IPS-20b (cell line): ENCODE data around the gene ITGB7.

Experiments used
- H3K27ac ChIP-seq: one replicate; pipeline ENCODE4 v1.5.1; 2013; ENCODE audit warnings: low read length
- H3K27me3 ChIP-seq: 2 replicates; pipeline ENCODE4 v1.6.1; 2013; ENCODE audit warnings: mild to moderate bottlenecking, low read length, inconsistent platforms; ENCODE audit not compliant: insufficient read depth
- H3K36me3 ChIP-seq: 2 replicates; pipeline ENCODE4 v1.6.1; 2013; ENCODE audit warnings: low read depth, mild to moderate bottlenecking, inconsistent platforms, low read length, moderate library complexity; ENCODE audit not compliant: insufficient read depth
- H3K4me1 ChIP-seq: 2 replicates; pipeline ENCODE4 v1.6.1; 2013; ENCODE audit warnings: mild to moderate bottlenecking, control low read depth, inconsistent platforms, low read length, moderate library complexity; ENCODE audit not compliant: insufficient read depth
- H3K4me3 ChIP-seq: 2 replicates; pipeline ENCODE4 v1.5.1; 2013; ENCODE audit warnings: mild to moderate bottlenecking, low read length, inconsistent platforms
- H3K9ac ChIP-seq: 2 replicates; pipeline ENCODE4 v1.6.1; 2013; ENCODE audit warnings: low read depth, mild to moderate bottlenecking, inconsistent platforms, low read length, moderate library complexity
- H3K9me3 ChIP-seq: 2 replicates; pipeline ENCODE4 v1.6.1; 2013; ENCODE audit warnings: mild to moderate bottlenecking, low read depth, low read length, inconsistent platforms; ENCODE audit not compliant: insufficient read depth

Gene ITGB7

GRCh38 chr12:53191885-53192530 is 15.0 kb downstream of the ITGB7 start:
- Histone ChIP-seq H3K27ac (no peak overlapping the region), H3K4me3 (no peak overlapping the region), H3K4me1 (peaks cover 6% of the 10 kb centered on the region; the same call in 1 of the 2 replicates), H3K36me3 (peaks cover 14% of the 10 kb centered on the region), H3K9ac (no peak overlapping the region), H3K9me3 (no peaks in the 10 kb centered on the region), H3K27me3 (peaks cover 42% of the 10 kb centered on the region)

- Histone ChIP-seq H3K27me3 (peaks cover 34% of the 10 kb centered on the region), H3K4me3 (no peak overlapping the region), H3K27ac (no peak overlapping the region), H3K9ac (no peak overlapping the region), H3K4me1 (peaks cover 6% of the 10 kb centered on the region; the same call in 1 of the 2 replicates), H3K9me3 (no peaks in the 10 kb centered on the region), H3K36me3 (peaks cover 21% of the 10 kb centered on the region)
These were observed 15.8 kb downstream of the ITGB7 start for GRCh38 chr12:53191096-53191884.

GRCh38 chr12:53190108-53190729 is 16.8 kb downstream of the ITGB7 start:
- no peak overlapping the region for H3K4me3 ChIP-seq
- no peak overlapping the region for H3K27ac ChIP-seq
- H3K9ac ChIP-seq = no peak overlapping the region
- peaks cover 32% of the 10 kb centered on the region for H3K36me3 ChIP-seq
- peaks cover 6% of the 10 kb centered on the region; the same call in 1 of the 2 replicates for H3K4me1 ChIP-seq
- no peaks in the 10 kb centered on the region for H3K9me3 ChIP-seq
- H3K27me3 ChIP-seq = peaks cover 24% of the 10 kb centered on the region

GRCh38 chr12:53187145-53187899 is 19.7 kb downstream of the ITGB7 start:
- no peak overlapping the region for H3K9ac ChIP-seq
- H3K36me3 ChIP-seq = peaks cover 58% of the 10 kb centered on the region
- no peaks in the 10 kb centered on the region for H3K27me3 ChIP-seq
- no peak overlapping the region for H3K27ac ChIP-seq
- H3K4me1 ChIP-seq = peaks cover 6% of the 10 kb centered on the region; the same call in 1 of the 2 replicates
- no peak overlapping the region for H3K4me3 ChIP-seq
- no peaks in the 10 kb centered on the region for H3K9me3 ChIP-seq

- H3K36me3 ChIP-seq = peaks cover 63% of the 10 kb centered on the region
- no peaks in the 10 kb centered on the region for H3K9me3 ChIP-seq
- peaks cover 9% of the 10 kb centered on the region for H3K4me1 ChIP-seq
- H3K4me3 ChIP-seq = no peak overlapping the region
- no peak overlapping the region for H3K9ac ChIP-seq
- no peak overlapping the region for H3K27ac ChIP-seq
- H3K27me3 ChIP-seq = no peaks in the 10 kb centered on the region
These were observed 20.3 kb downstream of the ITGB7 start for GRCh38 chr12:53186745-53187144.

GRCh38 chr12:53185582-53186153 is 21.4 kb downstream of the ITGB7 start:
- H3K9me3 ChIP-seq = no peaks in the 10 kb centered on the region
- H3K27ac ChIP-seq = no peak overlapping the region
- no peak overlapping the region for H3K9ac ChIP-seq
- H3K4me1 ChIP-seq = peaks cover 13% of the 10 kb centered on the region
- no peaks in the 10 kb centered on the region for H3K27me3 ChIP-seq
- H3K36me3 ChIP-seq = peaks cover 65% of the 10 kb centered on the region
- no peak overlapping the region for H3K4me3 ChIP-seq

- H3K36me3 ChIP-seq = peaks cover 65% of the 10 kb centered on the region
- H3K9me3 ChIP-seq = no peaks in the 10 kb centered on the region
- H3K4me3 ChIP-seq = no peak overlapping the region
- H3K4me1 ChIP-seq = peaks cover 14% of the 10 kb centered on the region
- peaks cover 1% of the 10 kb centered on the region for H3K27me3 ChIP-seq
- H3K27ac ChIP-seq = no peak overlapping the region
- H3K9ac ChIP-seq = no peak overlapping the region
These were observed 22.2 kb downstream of the ITGB7 start for GRCh38 chr12:53184828-53185227.

- peaks cover 61% of the 10 kb centered on the region for H3K36me3 ChIP-seq
These were observed 24.1 kb downstream of the ITGB7 start for GRCh38 chr12:53182903-53183302.

GRCh38 chr12:53181935-53182334 is 25.1 kb downstream of the ITGB7 start:
- no peak overlapping the region for H3K27ac ChIP-seq
- H3K27me3 ChIP-seq = peaks cover 28% of the 10 kb centered on the region
- no peaks in the 10 kb centered on the region for H3K9me3 ChIP-seq
- peaks cover 51% of the 10 kb centered on the region for H3K36me3 ChIP-seq
- peaks cover 12% of the 10 kb centered on the region for H3K4me1 ChIP-seq
- H3K9ac ChIP-seq = no peak overlapping the region
- H3K4me3 ChIP-seq = peak overlapping the region; percentile 74; the same call in 1 of the 2 replicates

More at GRCh38 chr12:53182903-53183302, 24.1 kb downstream of the ITGB7 start:
- H3K9ac ChIP-seq = no peak overlapping the region
- H3K9me3 ChIP-seq = no peaks in the 10 kb centered on the region
- H3K27me3 ChIP-seq = peaks cover 19% of the 10 kb centered on the region
- H3K27ac ChIP-seq = no peak overlapping the region
- no peak overlapping the region for H3K4me3 ChIP-seq
- peaks cover 12% of the 10 kb centered on the region for H3K4me1 ChIP-seq

GRCh38 chr12:53180931-53181645 is 26.0 kb downstream of the ITGB7 start:
- peaks cover 12% of the 10 kb centered on the region for H3K4me1 ChIP-seq
- H3K27ac ChIP-seq = no peak overlapping the region
- H3K4me3 ChIP-seq = peak overlapping the region; percentile 74
- peaks cover 42% of the 10 kb centered on the region for H3K36me3 ChIP-seq
- no peaks in the 10 kb centered on the region for H3K9me3 ChIP-seq
- peak overlapping the region; percentile 89; the same call in 1 of the 2 replicates for H3K9ac ChIP-seq
- H3K27me3 ChIP-seq = peaks cover 36% of the 10 kb centered on the region
